GM23338 (cell line): ENCODE results near the gene DLGAP3. TPM values are rescaled to one million over a fixed set of nuclear protein-coding genes. Genes with fewer than 3 reads are reported as not detected.

ENCODE experiments used
- ATAC-seq: fragments of 200-7000 bp; cut with Tn5 transposase; 3 replicates; pipeline ENCODE4 v1.9.1; 2020
- DNase-seq: peaks from one replicate; pipeline ENCODE4 v3.0.0-alpha.2; 2015; ENCODE audit warnings: low spot score
- H2AFZ ChIP-seq: fragments of 200-600 bp; sonication (generic); 2 replicates; pipeline ENCODE4 v1.8.0; 2016; ENCODE audit warnings: antibody characterized with exemption, mild to moderate bottlenecking, moderate library complexity
- H3F3A ChIP-seq: fragments of 200-600 bp; sonication (generic); replicated peaks from 2 replicates; pipeline ENCODE4 v1.8.0; 2017; ENCODE audit warnings: antibody characterized with exemption, mixed run types, low read depth
- H3K27ac ChIP-seq: fragments of 200-600 bp; sonication (generic); 2 replicates; pipeline ENCODE4 v1.6.1; 2016; ENCODE audit warnings: low read depth
- H3K27me3 ChIP-seq: fragments of 200-600 bp; sonication (generic); 2 replicates; pipeline ENCODE4 v1.8.0; 2016; ENCODE audit warnings: mild to moderate bottlenecking, mixed run types, moderate library complexity; ENCODE audit not compliant: insufficient read depth
- H3K36me3 ChIP-seq: fragments of 200-600 bp; sonication (generic); 2 replicates; pipeline ENCODE4 v1.8.0; 2016; ENCODE audit warnings: mild to moderate bottlenecking; ENCODE audit not compliant: insufficient read depth
- H3K4me1 ChIP-seq: fragments of 200-600 bp; sonication (generic); 2 replicates; pipeline ENCODE4 v1.8.0; 2016; ENCODE audit warnings: mild to moderate bottlenecking, moderate library complexity; ENCODE audit not compliant: insufficient read depth
- H3K4me2 ChIP-seq: fragments of 200-600 bp; sonication (generic); 2 replicates; pipeline ENCODE4 v1.7.1; 2017; ENCODE audit warnings: mixed run types
- H3K4me3 ChIP-seq: fragments of 200-600 bp; sonication (generic); 2 replicates; pipeline ENCODE4 v1.6.1; 2016; ENCODE audit warnings: mixed run types
- H3K79me2 ChIP-seq: fragments of 200-600 bp; sonication (generic); replicated peaks from 2 replicates; pipeline ENCODE4 v1.8.0; 2017; ENCODE audit warnings: mild to moderate bottlenecking; ENCODE audit not compliant: insufficient read depth
- H3K9me2 ChIP-seq: fragments of 200-600 bp; sonication (generic); 2 replicates; pipeline ENCODE4 v1.8.0; 2017; ENCODE audit not compliant: insufficient read depth
- H4K20me1 ChIP-seq: fragments of 200-600 bp; sonication (generic); replicated peaks from 2 replicates; pipeline ENCODE4 v1.8.0; 2017; ENCODE audit warnings: mild to moderate bottlenecking; ENCODE audit not compliant: insufficient read depth
- H3K27ac Mint-ChIP-seq: 2 replicates; pipeline ENCODE4 v1.8.0; 2020; ENCODE audit warnings: inconsistent platforms, mild to moderate bottlenecking, moderate library complexity, mixed read lengths
- H3K27me3 Mint-ChIP-seq: 3 replicates; pipeline ENCODE4 v1.8.0; 2022; ENCODE audit warnings: low read depth, mild to moderate bottlenecking, moderate library complexity, mixed read lengths, inconsistent platforms; ENCODE audit not compliant: insufficient read depth, poor library complexity
- H3K36me3 Mint-ChIP-seq: 3 replicates; pipeline ENCODE4 v1.8.0; 2021; ENCODE audit warnings: low read depth, mild to moderate bottlenecking, inconsistent platforms, moderate library complexity, mixed read lengths
- H3K4me1 Mint-ChIP-seq: 3 replicates; pipeline ENCODE4 v1.8.0; 2020; ENCODE audit warnings: mild to moderate bottlenecking, inconsistent platforms, mixed read lengths
- H3K4me3 Mint-ChIP-seq: 3 replicates; pipeline ENCODE4 v1.8.0; 2021; ENCODE audit warnings: moderate library complexity, mild to moderate bottlenecking, inconsistent platforms, mixed read lengths
- H3K9me3 Mint-ChIP-seq: 3 replicates; pipeline ENCODE4 v1.8.0; 2020; ENCODE audit warnings: moderate library complexity, mild to moderate bottlenecking, inconsistent platforms, mixed read lengths
- CREB1 ChIP-seq: fragments of 250-450 bp; sonication (Bioruptor Pico); IDR thresholded peaks from 2 replicates; pipeline ENCODE4 v1.5.0; 2020; ENCODE audit warnings: low read depth, mild to moderate bottlenecking, moderate library complexity
- CTCF ChIP-seq, 2 experiments: fragments of 200-600 bp in 1 of 2; sonication (generic) in 1 of 2; conservative IDR thresholded peaks; 2 replicates each; pipeline versions ENCODE4 v1.5.1 to v1.6.1; 2016 to 2017; ENCODE audit warnings: antibody characterized with exemption in 2 of 2, low read depth in 2 of 2, mild to moderate bottlenecking in 2 of 2, moderate library complexity in 1 of 2
- ETS1 ChIP-seq: IDR thresholded peaks from 2 replicates; pipeline ENCODE4 v1.6.1; 2016; ENCODE audit warnings: antibody characterized with exemption
- STAT1 ChIP-seq: IDR thresholded peaks from one replicate; pipeline ENCODE4 v1.6.1; 2016; ENCODE audit warnings: antibody characterized with exemption; ENCODE audit not compliant: unreplicated experiment
- ZNF462 ChIP-seq: fragments of 250-450 bp; sonication (Bioruptor Pico); IDR thresholded peaks from 2 replicates; pipeline ENCODE4 v1.5.0; 2020; ENCODE audit warnings: mild to moderate bottlenecking, moderate library complexity
- polyA plus RNA-seq: library from polyadenylated mRNA; unstranded; fragments of >200 nt; fragmentation: Nextera tagmentation; extraction: Ambion mirVana; gene quantifications from 2 replicates; pipeline ENCODE4 v1.2.1, GENCODE V29; 2016
- total RNA-seq: library from RNA; depleted of rRNA; stranded (reverse); fragments of >200 nt; shearing (Covaris generic); gene quantifications from 2 replicates; pipeline ENCODE4 v1.2.3, GENCODE V29; 2014

DLGAP3 gene
- total and polyA plus RNA-seq, 2 experiments from 2014 or later: 7.1 to 13.7 TPM

- no peak for TF ChIP-seq ZNF462
- TF ChIP-seq CTCF (conservative IDR thresholded peaks at IDR 0.05; ENCODE audit: low read depth in 2 of 2): peak; percentile 90 to 91
Observed at GRCh38 chr1:34865981-34866761, 63.3 kb downstream of the DLGAP3 start (continued).

GRCh38 chr1:34865573-34865972 lies 63.9 kb downstream of the DLGAP3 start:
- Histone ChIP-seq H3K27me3 (peaks cover 11% of the 10 kb centered on the region; the same call in 1 of the 2 replicates), H3K79me2 (no peaks in the 10 kb centered on the region), H2AFZ (peak overlapping the region; percentile 92), H3K36me3 (no peaks in the 10 kb centered on the region), H4K20me1 (no peaks in the 10 kb centered on the region), H3K4me2 (peak overlapping the region; percentile 82), H3K27ac (no peak overlapping the region), H3F3A (no peaks in the 10 kb centered on the region), H3K4me3 (peak overlapping the region; percentile 73), H3K9me2 (no peaks in the 10 kb centered on the region), H3K4me1 (no peaks in the 10 kb centered on the region)
- Mint-ChIP-seq H3K36me3 (no peaks in the 10 kb centered on the region; the same call in 2 of the 3 replicates), H3K9me3 (no peaks in the 10 kb centered on the region), H3K4me1 (peaks cover 7% of the 10 kb centered on the region), H3K27me3 (peaks cover 14% of the 10 kb centered on the region), H3K4me3 (peak overlapping the region; percentile 64; the same call in 2 of the 3 replicates), H3K27ac (no peak overlapping the region)
- DNase-seq: no peak
- ATAC-seq: peak; percentile 21
- TF ChIP-seq CREB1 (CRISPR knock-in tag): no peak
- no peak for TF ChIP-seq ZNF462
- TF ChIP-seq STAT1: no peak
- no peak for TF ChIP-seq ETS1
